HTERT RPE-1 (cell line): ENCODE data around the gene SYT4.
"Not testable (repeated sequence)": the region's sequence is repeated elsewhere in the genome, so short reads cannot be mapped to it uniquely, and the experiment has no call there.

ENCODE experiments used
- in situ Hi-C: fragments of 300-500 bp; cut with MboI; formaldehyde crosslinking; loops from 4 replicates; pipeline ENCODE4 v1.14.3; 2020; ENCODE audit warnings: low sequenced_read_pairs

Gene SYT4

GRCh38 chr18:43277164-43277600 lies at the start of gene SYT4:
Gene SYT4, minus strand, starts transcription at chr18:43277490. Its CDS starts 209 bp downstream, at chr18:43277281.
- in situ Hi-C loops: no loop called here

GRCh38 chr18:43322132-43322531 lies 44.8 kb upstream of the SYT4 start:
- in situ Hi-C loops: no loop called here

- in situ Hi-C loops: no loop called here
Observed at GRCh38 chr18:43314941-43315340, 37.7 kb upstream of the SYT4 start.

- in situ Hi-C loops: no loop called here
Observed at GRCh38 chr18:43312891-43313290, 35.6 kb upstream of the SYT4 start.

GRCh38 chr18:43310239-43310638 lies 32.9 kb upstream of the SYT4 start:
- in situ Hi-C loops: no loop called here

GRCh38 chr18:43303376-43303775 lies 26.1 kb upstream of the SYT4 start:
- in situ Hi-C loops: no loop called here

- in situ Hi-C loops: not testable (repeated sequence)
Observed at GRCh38 chr18:43286187-43286586, 8.9 kb upstream of the SYT4 start.

- in situ Hi-C loops: no loop called here
Observed at GRCh38 chr18:43283299-43283698, 6.0 kb upstream of the SYT4 start.

- in situ Hi-C loops: no loop called here
Observed at GRCh38 chr18:43279015-43279744, 1.9 kb upstream of the SYT4 start.

- in situ Hi-C loops: no loop called here
Observed at GRCh38 chr18:43278355-43278754, 1.1 kb upstream of the SYT4 start.

GRCh38 chr18:43276491-43276890 lies 799 bp downstream of the SYT4 start:
- in situ Hi-C loops: no loop called here

- in situ Hi-C loops: no loop called here
Observed at GRCh38 chr18:43275546-43275945, 1.7 kb downstream of the SYT4 start.

- in situ Hi-C loops: no loop called here
Observed at GRCh38 chr18:43274526-43274925, 2.8 kb downstream of the SYT4 start.

GRCh38 chr18:43271593-43272432 lies 5.5 kb downstream of the SYT4 start:
- in situ Hi-C loops: no loop called here

GRCh38 chr18:43267818-43268217 lies 9.5 kb downstream of the SYT4 start:
- in situ Hi-C loops: no loop called here

GRCh38 chr18:43265465-43265864 lies 11.8 kb downstream of the SYT4 start:
- in situ Hi-C loops: no loop called here

GRCh38 chr18:43248610-43249249 lies 28.6 kb downstream of the SYT4 start:
- in situ Hi-C loops: no loop called here

- in situ Hi-C loops: no loop called here
Observed at GRCh38 chr18:43247944-43248343, 29.3 kb downstream of the SYT4 start.

- in situ Hi-C loops: no loop called here
Observed at GRCh38 chr18:43238429-43238828, 38.9 kb downstream of the SYT4 start.

- in situ Hi-C loops: no loop called here
Observed at GRCh38 chr18:43236921-43237320, 40.4 kb downstream of the SYT4 start.

- in situ Hi-C loops: no loop called here
Observed at GRCh38 chr18:43234889-43235288, 42.4 kb downstream of the SYT4 start.

GRCh38 chr18:43222501-43222900 lies 54.8 kb downstream of the SYT4 start:
- in situ Hi-C loops: no loop called here
